H1 (cell line): ENCODE data around the gene TTBK2. TPM values are rescaled to one million over a fixed set of nuclear protein-coding genes. Genes with fewer than 3 reads are reported as not detected.

Experiments
- CTCF ChIA-PET: fragments of 300-600 bp; sonication (Branson Sonifier 250); formaldehyde crosslinking; loops from one replicate; lab custom pipeline; 2021; ENCODE audit not compliant: partially characterized antibody; lab: Charles Lee
- POLR2A ChIA-PET: fragments of 300-600 bp; sonication (Branson Sonifier 250); formaldehyde crosslinking; loops from one replicate; lab custom pipeline; 2021; ENCODE audit warnings: inconsistent platforms; ENCODE audit not compliant: partially characterized antibody; lab: Charles Lee
- DNase-seq, 2 experiments: peaks; one replicate each; pipeline versions ENCODE4 v3.0.0 to v3.0.0-alpha.2; 2010 to 2022; ENCODE audit warnings: low spot score in 2 of 2, low read depth in 1 of 2, mixed read lengths in 1 of 2
- FAIRE-seq: peaks from 2 replicates; lab custom pipeline; 2011; peaks lifted over from hg19 to GRCh38; lab: Jason Lieb, UNC
- H2AFZ ChIP-seq: 2 replicates; pipeline ENCODE4 v1.8.1; 2012; ENCODE audit warnings: low read length, inconsistent platforms
- H2AK5ac ChIP-seq: 2 replicates; pipeline ENCODE4 v1.6.1; 2013; ENCODE audit warnings: low read depth, low read length
- H2BK120ac ChIP-seq: replicated peaks from 2 replicates; pipeline ENCODE3; 2013; ENCODE audit warnings: low read depth, low read length, inconsistent platforms
- H2BK12ac ChIP-seq: 2 replicates; pipeline ENCODE4 v1.6.1; 2013; ENCODE audit warnings: low read depth, low read length
- H2BK15ac ChIP-seq: 2 replicates; pipeline ENCODE4 v1.6.1; 2013; ENCODE audit warnings: low read length
- H2BK20ac ChIP-seq: 2 replicates; pipeline ENCODE4 v1.6.1; 2013; ENCODE audit warnings: low read length
- H2BK5ac ChIP-seq: 2 replicates; pipeline ENCODE4 v1.6.1; 2013; ENCODE audit warnings: low read depth, low read length
- H3K14ac ChIP-seq: 2 replicates; pipeline ENCODE4 v1.6.1; 2013; ENCODE audit warnings: inconsistent platforms; ENCODE audit not compliant: insufficient read length
- H3K18ac ChIP-seq: 2 replicates; pipeline ENCODE4 v1.6.1; 2013; ENCODE audit warnings: low read length; ENCODE audit errors: extremely low read depth
- H3K23ac ChIP-seq: 2 replicates; pipeline ENCODE4 v1.6.1; 2013; ENCODE audit warnings: inconsistent platforms; ENCODE audit not compliant: insufficient read length
- H3K23me2 ChIP-seq: 2 replicates; pipeline ENCODE4 v1.6.1; 2013; ENCODE audit warnings: low read depth, low read length
- H3K27ac ChIP-seq: 2 replicates; pipeline ENCODE4 v1.6.1; 2011; ENCODE audit warnings: low read depth, low read length, inconsistent platforms
- H3K27me3 ChIP-seq, 4 experiments: replicated peaks in 1 of 4; 1 replicate in 1 of 4; 2 replicates in 3 of 4; pipeline versions ENCODE4 v1.6.1 to v1.8.1; 2011 to 2013; ENCODE audit warnings: low read length in 3 of 4, mild to moderate bottlenecking in 3 of 4, inconsistent platforms in 2 of 4, mixed read lengths in 2 of 4, moderate library complexity in 1 of 4; ENCODE audit not compliant: control insufficient read depth in 3 of 4, insufficient read depth in 3 of 4; ENCODE audit errors: extremely low read depth in 1 of 4
- H3K36me3 ChIP-seq, 4 experiments: 2 replicates each; pipeline versions ENCODE4 v1.6.1 to v1.8.1; 2011 to 2013; ENCODE audit warnings: mild to moderate bottlenecking in 4 of 4, low read length in 3 of 4, moderate library complexity in 2 of 4, control low read depth in 1 of 4, inconsistent platforms in 1 of 4; ENCODE audit not compliant: insufficient read depth in 4 of 4, control insufficient read depth in 2 of 4
- H3K4ac ChIP-seq: replicated peaks from 2 replicates; pipeline ENCODE3; 2013; ENCODE audit warnings: low read length, low read depth, mixed read lengths, inconsistent platforms; ENCODE audit not compliant: insufficient read length
- H3K4me1 ChIP-seq, 4 experiments: replicated peaks in 1 of 4; 1 replicate in 1 of 4; 2 replicates in 3 of 4; pipeline versions ENCODE4 v1.6.1 to v1.8.1; 2011 to 2013; ENCODE audit warnings: low read length in 3 of 4, inconsistent platforms in 2 of 4, mixed read lengths in 1 of 4; ENCODE audit not compliant: insufficient read depth in 4 of 4, control insufficient read depth in 3 of 4
- H3K4me2 ChIP-seq, 2 experiments: 2 replicates each; pipeline versions ENCODE4 v1.6.1 to v1.8.1; 2011 to 2013; ENCODE audit warnings: low read depth in 2 of 2, low read length in 2 of 2, control low read depth in 1 of 2, inconsistent platforms in 1 of 2, mild to moderate bottlenecking in 1 of 2; ENCODE audit not compliant: insufficient read depth in 1 of 2
- H3K4me3 ChIP-seq, 4 experiments: fragments of 200-600, 300-600 bp in 1 of 4; sonication (generic), shearing (Covaris generic), sonication (Bioruptor Twin) in 1 of 4; 2 replicates each; pipeline versions ENCODE4 v1.5.1 to v1.8.1; 2011 to 2016; ENCODE audit warnings: low read length in 4 of 4, low read depth in 3 of 4, control low read depth in 2 of 4, inconsistent platforms in 2 of 4, mild to moderate bottlenecking in 2 of 4, mixed read lengths in 1 of 4, moderate library complexity in 1 of 4; ENCODE audit not compliant: insufficient read depth in 2 of 4; ENCODE audit errors: extremely low read depth in 1 of 4
- H3K56ac ChIP-seq: replicated peaks from 2 replicates; pipeline ENCODE3; 2013; ENCODE audit warnings: low read depth, mild to moderate bottlenecking, mixed read lengths, low read length, inconsistent platforms; ENCODE audit not compliant: insufficient read length
- H3K79me1 ChIP-seq: 2 replicates; pipeline ENCODE4 v1.6.1; 2013; ENCODE audit warnings: low read depth, low read length, control low read depth
- H3K79me2 ChIP-seq, 2 experiments: 2 replicates each; pipeline versions ENCODE4 v1.6.1 to v1.8.1; 2012 to 2013; ENCODE audit warnings: low read length in 2 of 2, mild to moderate bottlenecking in 2 of 2, inconsistent platforms in 1 of 2; ENCODE audit not compliant: insufficient read depth in 2 of 2, control insufficient read depth in 1 of 2
- H3K9ac ChIP-seq, 4 experiments: replicated peaks in 1 of 4; 1 replicate in 1 of 4; 2 replicates in 3 of 4; pipeline versions ENCODE4 v1.6.1 to v1.8.1; 2011 to 2013; ENCODE audit warnings: low read depth in 3 of 4, low read length in 3 of 4, control low read depth in 2 of 4, mild to moderate bottlenecking in 2 of 4, moderate library complexity in 2 of 4, inconsistent platforms in 1 of 4; ENCODE audit errors: extremely low read depth in 1 of 4
- H3K9me3 ChIP-seq, 2 experiments: 2 replicates each; pipeline versions ENCODE4 v1.6.1 to v1.8.1; 2012 to 2013; ENCODE audit warnings: mild to moderate bottlenecking in 2 of 2, moderate library complexity in 2 of 2, control low read depth in 1 of 2, inconsistent platforms in 1 of 2, low read depth in 1 of 2, low read length in 1 of 2, mixed read lengths in 1 of 2; ENCODE audit not compliant: insufficient read depth in 2 of 2
- H4K20me1 ChIP-seq, 2 experiments: replicated peaks in 1 of 2; 2 replicates each; pipeline versions ENCODE3 to v1.8.1; 2011 to 2013; ENCODE audit warnings: inconsistent platforms in 2 of 2, low read length in 2 of 2, mild to moderate bottlenecking in 1 of 2; ENCODE audit not compliant: insufficient read depth in 2 of 2, control insufficient read depth in 1 of 2
- H4K5ac ChIP-seq: 2 replicates; pipeline ENCODE4 v1.6.1; 2013; ENCODE audit warnings: low read length, low read depth, mixed read lengths, inconsistent platforms; ENCODE audit not compliant: insufficient read length
- H4K8ac ChIP-seq: 2 replicates; pipeline ENCODE4 v1.8.0; 2013; ENCODE audit warnings: mild to moderate bottlenecking, moderate library complexity, low read length, inconsistent platforms; ENCODE audit not compliant: insufficient read depth; ENCODE audit errors: extremely low read depth
- H4K91ac ChIP-seq: replicated peaks from 2 replicates; pipeline ENCODE3; 2013; ENCODE audit warnings: low read length, mixed read lengths, inconsistent platforms; ENCODE audit not compliant: insufficient read length
- EP300 ChIP-seq, 2 experiments: IDR thresholded peaks; 1 replicate in 1 of 2; 2 replicates in 1 of 2; pipeline ENCODE4 v1.6.1; 2011 to 2012; ENCODE audit warnings: low read depth in 2 of 2, low read length in 2 of 2, mild to moderate bottlenecking in 2 of 2, borderline replicate concordance in 1 of 2, inconsistent platforms in 1 of 2, moderate library complexity in 1 of 2
- HDAC6 ChIP-seq: IDR thresholded peaks from one replicate; pipeline ENCODE4 v1.7.1; 2012; ENCODE audit warnings: low read depth, mild to moderate bottlenecking, inconsistent platforms, low read length, moderate library complexity
- KDM4A ChIP-seq: IDR thresholded peaks from one replicate; pipeline ENCODE4 v1.7.1; 2012; ENCODE audit warnings: low read depth, mild to moderate bottlenecking, moderate library complexity, low read length, inconsistent platforms; ENCODE audit not compliant: severe bottlenecking
- POU5F1 ChIP-seq: IDR thresholded peaks from 2 replicates; pipeline ENCODE4 v1.6.1; 2011; ENCODE audit warnings: low read depth, mild to moderate bottlenecking, low read length, moderate library complexity
- RNF2 ChIP-seq: fragments of 200-900, 300-1000 bp; sonication (generic); IDR thresholded peaks from 2 replicates; pipeline ENCODE4 v1.7.1; 2016; ENCODE audit warnings: borderline replicate concordance, low read depth, mild to moderate bottlenecking, antibody characterized with exemption, low read length; ENCODE audit not compliant: poor library complexity, severe bottlenecking; ENCODE audit errors: missing control alignments
- RXRA ChIP-seq: IDR thresholded peaks from 2 replicates; pipeline ENCODE4 v1.6.1; 2011; ENCODE audit warnings: low read depth, mild to moderate bottlenecking, low read length, moderate library complexity; ENCODE audit not compliant: insufficient read depth
- SIRT6 ChIP-seq: IDR thresholded peaks from one replicate; pipeline ENCODE4 v1.7.1; 2012; ENCODE audit warnings: low read length, inconsistent platforms
- SP2 ChIP-seq: IDR thresholded peaks from 2 replicates; pipeline ENCODE4 v1.6.1; 2012; ENCODE audit warnings: mild to moderate bottlenecking, low read length, inconsistent platforms
- WGBS, 2 experiments: shearing (Covaris generic) in 1 of 2; methylation state at CpG; one replicate each; pipeline versions ENCODE4 v1.1.6 to v1.1.7; 2013 to 2015; ENCODE audit warnings: low lambda C conversion rate in 2 of 2, mixed read lengths in 2 of 2, inconsistent platforms in 1 of 2, low coverage in 1 of 2, missing lambda C conversion rate in 1 of 2; ENCODE audit not compliant: insufficient replicate concordance in 2 of 2, insufficient coverage in 1 of 2, insufficient read length in 1 of 2; ENCODE audit errors: extremely low coverage in 1 of 2, missing lambda C conversion rate in 1 of 2; 5-methylcytosine and 5-hydroxymethylcytosine counted together
- polyA plus RNA-seq, 7 experiments: library from polyadenylated mRNA; depleted of rRNA in 3 of 7; stranded (reverse) in 5 of 7; unstranded in 2 of 7; fragments of >200 nt in 5 of 7; fragments of 200-250 nt in 2 of 7; gene quantifications; 1 replicate in 5 of 7; 2 replicates in 1 of 7; 4 replicates in 1 of 7; pipeline versions ENCODE4 v1.2.1 to v1.2.3, GENCODE V29; 2011 to 2013; ENCODE audit warnings: missing spikeins in 2 of 7, mixed read lengths in 2 of 7
- total RNA-seq: library from RNA; stranded (reverse); fragmentation: NEBNext Ultra II Directional; extraction: Animal tissue kit (Norgen Biotek cat#: 25700); gene quantifications from 2 replicates; pipeline ENCODE4 v1.2.1, GENCODE V29; 2021
- TF ChIP-seq, protein P1 (sequence below), 3 experiments: IDR thresholded peaks; 1 replicate in 2 of 3; 2 replicates in 1 of 3; pipeline versions ENCODE4 v1.5.1 to v1.6.1; 2011; ENCODE audit warnings: low read length in 3 of 3, mild to moderate bottlenecking in 3 of 3, inconsistent platforms in 2 of 3, low read depth in 1 of 3, moderate library complexity in 1 of 3; ENCODE audit not compliant: insufficient read depth in 1 of 3; ENCODE audit errors: control extremely low read depth in 1 of 3
- TF ChIP-seq, protein P2 (sequence below): IDR thresholded peaks from 2 replicates; pipeline ENCODE4 v1.6.1; 2011; ENCODE audit warnings: low read length, improper control_type of control experiment

TTBK2 gene
- total and polyA plus RNA-seq, 2 of the 8 experiments (the other 6 are each of a cell fraction or from before 2014, with no cell fraction given), result 2.7 to 18.2 TPM

DNA sequence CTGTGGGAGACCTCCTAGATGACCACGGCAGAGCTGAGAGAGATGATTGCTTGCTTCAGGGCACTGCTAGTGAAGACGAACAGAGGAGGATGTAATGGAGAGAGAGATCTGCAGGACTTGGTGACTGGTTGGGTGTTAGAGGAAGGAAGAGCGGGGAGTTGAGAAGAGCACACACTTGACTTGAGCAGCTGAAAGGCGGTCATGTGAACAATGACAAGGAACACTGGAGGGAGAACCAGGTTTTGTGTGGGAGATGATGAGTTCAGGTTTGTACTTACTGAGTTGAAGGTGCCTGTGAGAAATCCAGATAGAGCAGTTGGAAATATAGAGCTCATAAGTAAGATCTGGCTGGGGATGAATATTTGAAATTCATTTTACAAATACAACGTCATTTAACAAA, 224.0 kb downstream of the TTBK2 start:
- Histone ChIP-seq H3K4me1 (no peaks in the 10 kb centered on the region), H3K56ac (no peak overlapping the region), H3K36me3 (peaks cover 0 to 11% (median under 1%) of the 10 kb centered on the region in 4 experiments; a peak in 3 of 8 replicates), H2BK15ac (no peak overlapping the region), H4K20me1 (peaks cover 0 to 1% of the 10 kb centered on the region in 2 experiments), H2BK20ac (no peak overlapping the region), H3K27me3 (no peaks in the 10 kb centered on the region), H3K27ac (no peak overlapping the region), H2AK5ac (no peak overlapping the region), H2BK12ac (no peak overlapping the region), H3K79me1 (no peaks in the 10 kb centered on the region), H3K4ac (no peak overlapping the region), H2BK5ac (no peak overlapping the region), H3K23me2 (no peaks in the 10 kb centered on the region), H3K18ac (no peak overlapping the region), H2BK120ac (no peak overlapping the region), H4K8ac (no peak overlapping the region), H4K5ac (no peak overlapping the region), H2AFZ (no peak overlapping the region), H3K9ac (no peak overlapping the region), H3K14ac (no peak overlapping the region), H3K4me2 (no peak overlapping the region), H4K91ac (no peak overlapping the region), H3K23ac (no peak overlapping the region), H3K4me3 (no peak overlapping the region), H3K9me3 (no peaks in the 10 kb centered on the region), H3K79me2 (no peaks in the 10 kb centered on the region)
- DNase-seq, result no peak
- ChIA-PET POLR2A (no interaction called here), CTCF (interaction anchor here (1.4 kb wide), 1 partner anchor 237 kb away, joined by 4 read pairs; no protein-coding TSS in a partner anchor)
- no peak for FAIRE-seq
- WGBS, 2 experiments, result 95% methylated on average over 5 of the region's 5 CpGs; no CpG with 5 or more reads in 1 of the 2 experiments
- TF ChIP-seq RNF2 (no peak), EP300 (IDR thresholded peaks at IDR 0.05; ENCODE audit: borderline replicate concordance in 1 of 2, low read depth in 2 of 2, low read length in 2 of 2) (no peak), RXRA (no peak), POU5F1 (no peak), SIRT6 (no peak), HDAC6 (no peak), SP2 (no peak), KDM4A (no peak)
- TF ChIP-seq, protein P1, sequence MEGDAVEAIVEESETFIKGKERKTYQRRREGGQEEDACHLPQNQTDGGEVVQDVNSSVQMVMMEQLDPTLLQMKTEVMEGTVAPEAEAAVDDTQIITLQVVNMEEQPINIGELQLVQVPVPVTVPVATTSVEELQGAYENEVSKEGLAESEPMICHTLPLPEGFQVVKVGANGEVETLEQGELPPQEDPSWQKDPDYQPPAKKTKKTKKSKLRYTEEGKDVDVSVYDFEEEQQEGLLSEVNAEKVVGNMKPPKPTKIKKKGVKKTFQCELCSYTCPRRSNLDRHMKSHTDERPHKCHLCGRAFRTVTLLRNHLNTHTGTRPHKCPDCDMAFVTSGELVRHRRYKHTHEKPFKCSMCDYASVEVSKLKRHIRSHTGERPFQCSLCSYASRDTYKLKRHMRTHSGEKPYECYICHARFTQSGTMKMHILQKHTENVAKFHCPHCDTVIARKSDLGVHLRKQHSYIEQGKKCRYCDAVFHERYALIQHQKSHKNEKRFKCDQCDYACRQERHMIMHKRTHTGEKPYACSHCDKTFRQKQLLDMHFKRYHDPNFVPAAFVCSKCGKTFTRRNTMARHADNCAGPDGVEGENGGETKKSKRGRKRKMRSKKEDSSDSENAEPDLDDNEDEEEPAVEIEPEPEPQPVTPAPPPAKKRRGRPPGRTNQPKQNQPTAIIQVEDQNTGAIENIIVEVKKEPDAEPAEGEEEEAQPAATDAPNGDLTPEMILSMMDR (IDR thresholded peaks at IDR 0.05; ENCODE audit: control extremely low read depth in 1 of 3, insufficient read depth in 1 of 3, low read depth in 1 of 3, low read length in 3 of 3), result no peak
- TF ChIP-seq, protein P2, sequence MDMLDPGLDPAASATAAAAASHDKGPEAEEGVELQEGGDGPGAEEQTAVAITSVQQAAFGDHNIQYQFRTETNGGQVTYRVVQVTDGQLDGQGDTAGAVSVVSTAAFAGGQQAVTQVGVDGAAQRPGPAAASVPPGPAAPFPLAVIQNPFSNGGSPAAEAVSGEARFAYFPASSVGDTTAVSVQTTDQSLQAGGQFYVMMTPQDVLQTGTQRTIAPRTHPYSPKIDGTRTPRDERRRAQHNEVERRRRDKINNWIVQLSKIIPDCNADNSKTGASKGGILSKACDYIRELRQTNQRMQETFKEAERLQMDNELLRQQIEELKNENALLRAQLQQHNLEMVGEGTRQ, result no peak
